Non-pigmented ciliary epithelial cell (primary cell): ENCODE data around the gene CUX1.

Experiments used
- DNase-seq: peaks from one replicate; pipeline ENCODE4 v3.0.0-alpha.2; 2010; ENCODE audit warnings: low read depth

The CUX1 gene

DNA sequence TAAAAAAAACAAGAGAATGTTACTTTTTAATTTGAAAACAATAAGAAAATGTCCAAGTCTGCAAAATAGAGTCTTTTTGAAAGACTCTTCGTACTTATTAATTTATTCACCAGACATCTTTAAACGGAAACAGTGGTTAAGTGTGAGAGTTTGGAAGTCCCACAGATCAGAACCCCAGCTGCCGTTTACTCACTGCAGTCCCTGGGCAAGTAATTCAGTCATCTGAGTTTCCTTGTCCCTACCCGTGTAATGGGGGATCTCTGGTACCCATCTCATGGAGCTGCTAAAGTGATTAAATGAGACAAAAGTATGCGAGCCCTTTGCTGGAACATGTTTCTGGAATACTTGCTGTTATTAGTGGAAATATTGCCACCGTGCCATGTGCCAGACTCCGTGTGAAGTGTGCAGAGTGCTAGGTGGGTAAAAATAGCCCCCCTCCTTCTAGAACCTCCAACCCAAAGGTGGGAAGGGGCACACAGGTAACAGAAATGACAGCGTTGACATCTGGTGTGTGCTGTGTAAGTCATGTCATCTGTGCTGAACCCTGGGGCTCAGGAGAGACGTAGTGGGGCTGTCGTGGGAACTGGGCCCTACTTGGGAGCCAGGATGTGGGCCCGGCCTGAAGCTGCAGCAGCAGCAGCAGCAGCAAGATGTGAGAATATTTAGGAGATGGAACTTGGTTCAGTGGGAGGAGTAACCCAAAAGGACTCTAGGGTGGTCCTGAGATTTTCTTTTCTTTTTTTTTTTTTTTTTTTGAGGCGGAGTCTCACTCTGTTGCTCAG, 140.5 kb downstream of the CUX1 start:
- DNase-seq = no peak

DNA sequence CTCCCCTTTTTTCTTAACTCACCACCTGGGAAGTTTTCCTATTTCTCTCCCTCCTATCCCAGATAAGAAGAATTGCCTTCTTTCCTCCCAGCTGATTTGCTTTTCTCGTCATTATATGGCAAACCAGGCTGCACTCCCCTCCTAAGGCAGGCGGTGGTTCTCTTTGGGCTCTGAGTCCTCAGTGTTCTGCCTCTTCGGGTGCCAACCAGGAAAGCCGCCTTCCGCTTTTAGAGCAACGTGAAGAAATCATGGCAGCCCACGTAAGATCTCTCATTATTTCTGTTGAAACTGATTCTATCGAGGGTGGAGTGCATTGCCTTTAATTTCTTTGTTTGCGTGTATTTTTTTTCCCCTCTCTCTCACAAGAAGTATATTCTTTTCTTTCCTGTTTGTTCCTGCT, 141.9 kb downstream of the CUX1 start:
- no peak for DNase-seq

DNA sequence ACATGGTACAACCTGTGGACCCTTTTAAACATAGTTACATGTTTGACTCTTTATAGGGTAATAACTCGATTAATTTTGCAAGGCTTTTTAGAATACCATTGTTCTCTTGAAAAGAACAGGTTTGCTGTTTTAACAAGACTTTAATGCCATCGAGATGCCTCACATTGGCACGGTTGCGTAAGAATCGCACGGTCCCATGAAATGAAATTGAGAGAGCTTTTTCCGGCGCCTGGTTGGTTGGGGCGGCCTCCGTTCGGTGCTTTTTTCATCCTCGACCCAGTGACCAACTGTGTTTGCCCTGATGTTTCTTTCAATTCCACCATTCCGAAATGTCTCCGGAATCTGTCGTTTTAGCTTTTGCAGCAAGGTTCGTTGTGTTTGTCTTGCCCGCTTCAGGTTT, 142.4 kb downstream of the CUX1 start:
- no peak for DNase-seq

DNA sequence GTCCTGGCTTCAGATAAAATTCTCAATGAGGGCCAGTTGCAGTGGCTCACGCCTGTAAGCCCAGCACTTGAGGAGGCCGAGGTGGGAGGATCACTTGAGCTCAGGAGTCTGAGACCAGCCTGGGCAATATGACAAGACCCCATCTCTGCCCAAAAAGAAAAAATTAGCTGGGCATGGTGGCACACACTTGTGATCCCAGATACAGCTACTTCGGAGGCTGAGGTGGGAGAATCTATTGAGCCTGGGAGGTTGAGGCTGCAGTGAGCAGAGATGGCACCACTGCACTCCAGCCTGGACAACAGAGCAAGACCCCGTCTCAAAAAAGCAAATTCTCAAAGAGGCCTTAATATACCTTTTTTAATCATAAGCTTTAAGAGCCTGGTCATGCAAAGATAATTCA, 142.9 kb downstream of the CUX1 start:
- no peak for DNase-seq

DNA sequence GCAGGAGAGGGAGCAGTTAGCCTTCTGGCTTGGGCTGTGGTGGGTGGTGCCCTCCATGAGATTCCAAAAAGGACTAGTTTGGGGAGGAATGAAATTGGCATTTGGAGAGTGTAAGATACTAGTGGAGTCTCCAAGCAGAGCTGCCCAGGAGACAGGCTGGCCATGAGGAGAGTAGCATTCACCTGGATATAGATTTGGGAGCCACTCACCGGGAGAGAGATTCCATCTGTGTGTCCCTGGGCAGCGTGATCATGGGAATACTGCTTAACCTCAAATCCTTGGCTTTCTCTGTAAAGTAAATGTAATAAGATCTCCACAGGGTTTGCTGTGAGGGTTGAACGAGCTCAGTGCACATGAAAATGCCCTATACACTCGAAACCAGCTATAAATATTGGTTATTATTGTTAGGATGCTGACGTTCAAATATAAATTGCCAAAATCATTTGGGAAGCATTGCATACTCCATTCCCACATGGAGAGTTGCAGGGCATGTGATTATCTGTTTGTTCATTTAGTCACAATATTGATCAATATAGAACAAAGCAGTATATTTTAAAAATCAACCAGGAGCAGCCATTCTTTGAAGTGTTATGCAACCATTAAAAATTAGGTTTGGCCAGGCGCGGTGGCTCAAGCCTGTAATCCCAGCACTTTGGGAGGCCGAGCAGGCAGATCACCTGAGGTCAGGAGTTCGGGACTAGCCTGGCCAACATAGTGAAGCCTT, 143.7 kb downstream of the CUX1 start:
- no peak for DNase-seq

DNA sequence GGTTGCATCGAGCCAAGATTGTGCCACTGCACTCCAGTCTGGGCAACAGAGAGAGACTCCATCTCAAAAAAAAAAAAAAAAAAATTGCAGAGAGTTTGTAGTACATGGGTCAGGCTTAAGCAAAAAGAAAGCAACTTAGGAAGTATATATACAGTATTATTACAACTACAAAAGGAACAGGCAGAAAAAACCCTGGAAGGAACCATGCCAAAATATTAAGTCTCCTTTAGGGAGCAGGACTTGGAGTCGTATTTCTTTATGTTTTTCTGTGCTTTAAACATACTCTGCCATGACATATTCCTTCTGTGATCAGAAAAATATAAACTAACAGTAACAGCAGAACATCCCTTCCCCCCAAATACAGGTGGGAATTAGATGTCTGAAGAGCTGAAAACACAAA, 144.4 kb downstream of the CUX1 start:
- no peak for DNase-seq

DNA sequence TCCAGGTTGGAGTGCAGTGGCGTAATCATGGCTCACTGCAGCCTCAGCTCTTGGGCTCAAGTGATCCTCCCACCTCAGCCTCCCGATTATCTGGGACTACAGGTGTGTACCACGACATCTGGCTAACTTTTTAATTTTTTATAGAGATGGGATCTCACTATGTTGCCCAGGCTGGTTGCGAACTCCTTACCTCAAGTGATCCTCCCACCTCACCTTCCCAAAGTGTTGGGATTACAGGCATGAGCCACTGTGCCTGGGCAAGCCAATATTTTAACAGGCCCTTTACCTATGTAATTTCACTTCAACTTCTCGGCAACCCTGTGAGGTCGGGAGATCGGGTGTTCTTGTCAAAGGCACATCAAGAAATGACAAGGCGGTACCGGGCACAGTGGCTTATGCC, 146.3 kb downstream of the CUX1 start:
- no peak for DNase-seq

DNA sequence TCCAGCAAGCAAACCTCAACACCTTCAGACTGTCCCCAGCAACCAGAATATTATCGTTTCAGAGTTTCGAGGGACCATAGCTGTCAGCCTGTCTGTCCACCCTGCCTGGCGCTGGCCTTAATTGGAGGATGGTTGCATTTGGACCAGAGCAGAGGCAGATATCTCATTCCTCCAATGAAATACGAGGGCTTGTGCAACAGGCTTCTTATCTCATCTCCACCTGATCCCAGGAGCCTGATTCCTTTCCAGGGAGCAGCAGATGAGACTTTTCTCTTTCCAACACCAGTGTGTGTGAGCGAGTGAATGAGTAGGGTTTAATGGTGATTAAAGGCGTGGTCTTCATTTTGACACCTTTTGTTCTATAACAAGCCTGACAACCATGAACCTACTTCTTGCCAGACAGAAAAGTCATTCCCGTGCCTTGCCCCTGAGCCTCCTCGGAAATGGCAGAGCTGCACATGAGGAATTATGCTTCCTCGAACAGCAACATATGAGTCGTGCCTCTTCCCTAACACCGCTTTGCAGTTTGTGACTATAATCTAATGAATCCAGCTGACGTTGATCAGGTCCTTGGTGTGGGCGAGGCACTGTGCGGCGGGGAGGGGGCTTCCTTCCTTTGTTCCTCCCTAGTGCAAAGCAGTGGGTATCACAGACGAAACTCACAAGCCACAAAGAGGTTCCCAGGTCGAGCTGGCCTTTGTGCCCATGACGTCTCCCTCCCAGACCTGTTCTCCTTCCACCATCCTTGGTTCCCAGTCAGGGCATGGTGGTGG, 147.4 kb downstream of the CUX1 start:
- DNase-seq = no peak

DNA sequence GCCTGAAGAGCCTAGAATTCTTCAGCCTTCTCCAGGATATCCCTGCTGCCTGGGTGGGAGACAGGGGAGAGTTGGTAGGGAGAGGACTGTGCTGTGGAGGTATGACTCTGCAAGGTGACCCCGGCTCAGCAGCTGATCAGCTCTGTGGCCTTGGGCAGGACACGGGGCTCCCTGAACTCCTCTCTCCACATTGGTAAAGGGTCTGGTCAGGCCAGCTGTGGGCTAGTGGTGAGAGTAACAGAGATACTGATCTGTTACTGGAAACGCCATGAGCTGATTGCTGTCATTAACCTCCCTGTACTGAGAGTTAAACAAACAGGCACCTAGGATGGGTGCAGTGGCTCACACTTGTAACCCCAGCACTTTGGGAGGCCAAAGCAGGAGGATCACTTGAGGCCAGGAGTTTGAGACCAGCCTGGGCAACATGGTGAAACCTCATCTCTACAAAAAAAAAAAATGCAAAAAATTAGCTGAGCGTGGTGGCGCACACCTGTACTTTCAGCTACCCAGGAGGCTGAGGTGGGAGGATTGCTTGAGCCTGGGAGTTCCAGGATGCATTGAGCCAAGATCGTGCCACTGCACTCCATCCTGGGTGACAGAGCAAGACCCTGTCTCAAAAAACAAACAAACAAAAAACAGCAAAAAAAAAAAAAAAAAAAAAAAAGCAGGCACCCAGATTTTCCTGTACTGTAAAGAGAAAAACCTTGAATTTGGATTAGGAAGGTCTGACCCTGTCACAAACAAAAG, 151.5 kb downstream of the CUX1 start:
- no peak for DNase-seq

DNA sequence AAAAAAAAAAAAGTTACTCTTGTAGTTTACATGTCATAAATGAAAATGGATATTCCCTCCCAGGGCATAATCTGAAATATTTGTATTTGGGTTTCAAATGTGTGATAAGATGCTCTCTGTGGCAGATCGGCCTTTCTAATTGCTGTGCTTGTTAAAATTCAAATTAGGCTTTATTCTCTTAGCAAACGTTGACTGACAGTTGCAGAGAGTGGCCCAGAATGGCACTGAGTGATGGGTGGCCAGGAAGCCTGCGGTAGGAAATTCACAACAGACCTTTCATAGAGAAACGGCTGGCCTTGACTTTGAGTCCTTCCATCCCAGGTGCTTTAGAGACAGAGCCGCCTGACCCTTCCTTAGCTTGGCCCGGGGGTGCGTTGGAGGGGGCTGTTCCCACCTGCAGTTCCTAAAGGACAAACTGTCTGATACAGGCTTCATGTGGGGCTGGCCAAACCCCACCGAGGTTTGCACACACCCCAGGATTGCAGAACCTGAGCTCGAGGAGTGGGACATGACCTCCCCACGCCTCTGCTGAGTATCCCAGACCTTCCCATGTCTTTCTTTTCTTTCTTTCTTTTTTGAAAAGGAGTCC, 152.7 kb downstream of the CUX1 start:
- no peak for DNase-seq

DNA sequence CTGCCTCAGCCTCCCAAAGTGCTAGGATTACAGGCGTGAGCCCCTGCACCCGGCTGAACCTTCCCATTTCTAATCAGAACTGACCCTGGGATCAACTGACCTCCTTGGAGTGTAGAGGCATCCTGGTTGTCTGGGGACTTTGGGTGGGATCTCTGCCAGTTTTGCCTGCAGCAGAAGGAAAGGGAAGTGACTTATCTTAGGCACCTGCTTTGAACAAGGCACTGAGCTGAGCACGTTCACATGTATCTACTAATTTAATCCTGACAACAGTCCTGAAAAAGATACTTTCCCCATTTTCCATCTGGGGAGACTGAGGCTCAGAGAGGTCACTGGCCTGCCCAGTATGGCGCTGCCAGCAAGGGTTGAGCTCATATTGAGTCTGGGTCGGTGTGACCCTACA, 153.4 kb downstream of the CUX1 start:
- DNase-seq = no peak

DNA sequence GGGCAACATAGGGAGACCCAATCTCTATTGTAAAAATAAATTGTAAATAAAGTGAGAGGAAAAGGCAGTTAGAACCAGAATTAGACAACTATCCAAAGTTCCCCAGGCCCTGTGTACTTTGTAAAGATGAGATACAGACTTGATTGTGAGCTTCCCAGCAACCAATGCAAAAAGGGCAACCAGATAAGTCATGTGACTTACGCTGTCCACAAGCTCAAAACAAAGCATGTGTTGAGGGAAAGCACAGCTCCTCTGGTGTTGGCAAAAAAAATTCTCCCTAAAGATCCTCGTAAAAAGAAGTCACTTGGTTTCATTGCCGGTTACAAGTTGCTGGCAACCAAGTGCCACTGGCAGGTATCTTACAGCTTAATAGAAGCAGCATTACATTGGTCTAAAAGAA, 154.0 kb downstream of the CUX1 start:
- DNase-seq = no peak

DNA sequence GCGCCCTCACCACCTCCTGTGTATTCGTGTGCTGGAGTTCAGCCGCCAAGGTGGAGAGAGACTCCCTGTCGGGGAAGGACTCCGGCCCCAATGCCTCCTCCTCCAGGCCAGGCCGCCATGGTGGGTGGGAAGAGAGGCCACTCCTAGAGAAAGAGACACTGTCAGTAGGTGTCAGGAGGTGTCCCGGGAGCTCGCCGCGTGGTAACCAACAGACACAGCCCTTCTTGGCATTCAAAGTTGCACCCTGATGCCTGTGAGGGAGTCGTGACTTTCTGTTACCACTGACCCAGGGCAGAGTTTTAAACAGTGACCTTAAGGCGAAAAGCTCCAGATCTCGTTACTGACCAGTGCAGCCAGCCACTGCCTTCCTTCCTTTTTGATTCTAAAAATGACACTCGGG, 155.2 kb downstream of the CUX1 start:
- no peak for DNase-seq

DNA sequence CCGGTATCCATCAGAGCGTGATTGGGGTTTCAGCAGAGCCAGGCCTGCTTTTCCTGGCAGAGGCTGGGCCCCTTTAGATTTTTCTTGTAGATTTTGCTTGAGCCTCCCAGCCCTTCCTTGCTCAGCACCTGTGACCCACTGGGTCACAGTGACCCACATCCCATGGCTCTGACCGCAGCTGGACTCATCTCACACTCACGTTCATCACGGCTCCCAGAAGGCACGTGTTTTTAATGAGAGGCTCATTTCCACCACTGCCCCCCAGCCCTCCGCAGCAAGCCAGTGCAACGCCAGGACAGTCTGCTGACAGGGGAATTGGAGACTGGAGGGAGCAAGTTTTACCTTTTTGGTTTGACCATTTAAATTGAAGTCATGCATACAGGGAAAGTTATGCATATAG, 155.7 kb downstream of the CUX1 start:
- no peak for DNase-seq

DNA sequence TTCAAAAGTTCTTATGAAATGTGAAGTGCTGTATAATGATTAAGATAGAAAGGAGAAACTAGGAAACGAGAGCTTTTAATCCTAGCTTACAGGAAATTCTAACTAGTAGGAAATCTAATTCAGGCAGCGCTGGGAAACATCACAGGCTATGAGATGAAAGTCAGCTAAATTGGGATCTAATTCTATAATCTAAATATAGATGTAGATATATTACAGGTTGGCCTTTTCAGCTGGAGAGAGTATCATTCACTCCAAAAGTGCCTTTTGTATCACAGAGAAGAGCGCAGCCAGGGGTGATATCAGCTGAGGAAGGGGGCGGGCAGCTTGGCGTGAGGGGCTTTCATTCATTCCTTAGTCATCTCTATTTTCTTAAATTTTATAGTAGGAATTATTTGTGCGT, 157.0 kb downstream of the CUX1 start:
- DNase-seq = no peak

DNA sequence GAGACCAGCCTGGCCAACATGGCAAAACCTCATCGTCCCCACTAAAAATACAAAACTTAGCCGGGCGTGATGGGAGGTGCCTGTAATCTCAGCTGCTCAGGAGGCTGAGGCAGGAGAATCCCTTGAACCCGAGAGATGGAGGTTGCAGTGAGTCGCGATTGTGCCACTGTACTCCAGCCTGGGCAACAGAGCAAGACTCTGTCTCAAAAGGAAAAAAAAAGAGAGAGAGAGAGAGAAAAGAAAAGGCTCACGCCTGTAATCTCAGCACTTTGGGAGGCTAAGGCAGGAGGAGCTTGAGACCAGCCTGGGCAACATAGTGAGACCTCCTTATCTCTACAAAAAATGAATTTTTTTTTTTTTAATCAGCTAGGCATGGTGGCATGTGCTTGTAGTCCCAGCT, 157.6 kb downstream of the CUX1 start:
- no peak for DNase-seq

DNA sequence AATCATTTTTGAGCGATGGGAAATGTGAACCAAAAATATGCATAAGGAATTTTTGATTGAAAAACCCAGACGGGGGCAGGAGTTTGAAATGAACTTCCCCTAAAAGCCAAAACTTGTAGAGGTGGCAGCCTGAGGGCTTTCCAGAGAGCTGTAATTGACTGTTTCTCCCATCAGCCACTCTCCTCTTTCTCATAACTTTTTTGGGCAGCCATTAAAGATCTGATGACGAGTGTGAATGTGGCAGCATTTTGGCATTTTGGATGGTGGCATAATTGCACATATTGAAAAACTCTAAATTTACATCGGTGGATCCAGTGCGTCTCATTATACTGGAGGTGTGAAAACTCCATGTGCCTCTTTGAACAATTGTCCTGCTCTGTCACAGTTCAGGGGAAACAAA, 159.0 kb downstream of the CUX1 start:
- DNase-seq = no peak

DNA sequence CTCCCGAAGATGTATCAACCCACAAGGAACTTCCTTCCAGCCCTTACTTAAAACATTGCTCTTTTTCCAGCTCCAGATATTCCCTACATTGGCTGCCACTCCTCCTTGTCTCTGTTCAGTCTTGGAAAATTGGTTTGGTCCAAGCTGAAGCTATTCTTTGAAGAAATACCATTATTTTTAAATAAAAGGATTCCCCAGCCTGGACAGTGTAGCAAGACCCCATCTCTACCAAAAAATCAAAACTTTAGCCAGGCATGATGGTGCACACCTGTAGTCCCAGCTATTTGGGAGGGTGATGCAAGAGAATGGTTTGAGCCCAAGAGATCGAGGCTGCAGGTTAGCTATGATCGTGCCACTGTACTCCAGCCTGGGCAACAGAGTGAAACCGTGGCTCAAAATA, 159.8 kb downstream of the CUX1 start:
- no peak for DNase-seq

DNA sequence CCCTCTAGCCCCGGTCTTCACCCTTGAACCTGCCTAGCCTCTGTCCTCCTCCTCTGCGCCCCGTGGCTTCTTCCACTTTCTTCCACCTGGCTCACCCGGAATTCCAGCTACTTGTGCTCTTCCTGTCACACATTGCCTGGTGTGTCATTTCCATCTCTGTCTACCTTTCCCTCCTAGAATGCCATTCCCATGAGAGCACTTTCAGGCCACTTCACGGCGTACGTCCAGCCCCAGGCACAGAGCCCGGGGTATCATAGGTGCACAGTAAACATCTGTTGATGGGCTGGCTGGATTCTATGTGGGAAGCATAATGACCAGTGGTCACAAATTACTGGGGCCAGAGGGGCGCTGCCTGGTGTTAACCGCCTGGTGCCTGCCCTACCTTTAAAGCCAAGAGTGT, 161.3 kb downstream of the CUX1 start:
- DNase-seq = no peak

DNA sequence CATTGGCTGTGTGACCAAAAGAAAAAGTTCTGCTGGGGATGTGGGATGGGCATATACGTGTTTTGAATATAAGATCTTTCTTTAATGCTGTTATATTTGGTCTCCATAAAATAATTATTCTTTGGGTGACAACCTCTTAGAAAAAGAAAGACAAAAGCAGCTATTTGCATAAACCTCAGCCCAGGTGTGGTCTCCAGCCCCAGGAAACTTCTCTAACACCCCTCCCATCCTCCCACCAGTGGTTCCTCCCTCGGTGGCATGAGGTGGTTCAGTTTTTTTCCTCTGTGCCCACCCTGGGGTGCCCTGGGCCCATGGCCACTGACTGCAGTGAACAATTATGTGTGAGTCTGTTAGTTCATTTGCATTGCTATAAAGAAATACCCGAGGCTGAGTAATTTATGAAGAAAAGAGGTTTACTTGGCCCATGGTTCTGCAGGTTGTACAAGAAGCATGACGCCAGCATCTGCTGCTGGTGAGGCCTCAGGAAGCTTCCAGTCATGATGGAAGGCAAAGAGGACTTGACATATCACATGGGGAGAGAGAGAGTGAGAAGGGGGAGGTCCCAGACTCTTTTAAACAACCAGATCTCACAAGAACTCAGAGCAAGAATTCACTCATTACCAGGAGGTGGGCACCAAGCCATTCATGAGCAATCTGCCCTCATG, 165.9 kb downstream of the CUX1 start:
- DNase-seq = no peak

DNA sequence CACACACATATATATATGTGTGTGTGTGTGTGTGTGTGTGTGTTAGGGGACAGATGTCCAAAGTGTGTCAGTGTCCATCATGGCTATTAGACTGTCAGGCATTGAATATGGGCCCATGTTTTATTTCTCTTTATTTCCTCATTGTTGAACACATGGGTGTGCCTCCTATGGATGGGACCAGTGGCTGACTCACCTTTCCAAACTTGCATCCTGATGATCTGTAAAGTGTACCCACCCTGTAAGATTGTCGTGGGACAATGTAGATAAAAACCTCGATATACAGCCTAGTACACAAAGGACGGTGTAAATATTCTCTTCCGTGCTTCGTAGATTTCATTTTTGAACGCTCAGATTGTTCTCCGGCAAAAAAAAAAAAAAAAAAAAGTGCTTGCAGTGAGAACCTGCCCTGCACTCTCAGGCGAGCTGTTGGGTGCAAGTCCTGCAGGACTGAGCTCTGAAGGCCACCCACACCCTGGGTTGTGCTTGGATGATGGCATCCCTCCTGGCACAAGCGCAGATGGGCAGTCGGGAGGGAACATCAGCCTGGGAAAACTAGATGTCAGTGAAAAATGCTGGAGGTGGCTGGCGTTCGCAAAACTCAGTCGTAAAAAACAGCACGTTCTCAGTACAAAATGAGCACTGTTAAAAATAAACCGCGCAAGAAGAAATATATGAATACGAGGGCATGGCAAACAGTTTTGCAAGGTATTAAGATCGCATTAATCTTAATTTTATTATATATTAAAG, 166.9 kb downstream of the CUX1 start:
- no peak for DNase-seq
